Stimulated activated naive CD8-positive, alpha-beta T cell treated with anti-CD3 and anti-CD28 coated beads, Interleukin-15, Interleukin-2, amounts not matched to agents 100 ng/mL and 50 ng/mL, for 24 hours (primary cell): Measurements from ENCODE around the gene ATP10D.

ENCODE experiments used
- H3K27ac Mint-ChIP-seq: one replicate; pipeline ENCODE4 v1.8.0; 2021; ENCODE audit warnings: mild to moderate bottlenecking, mixed read lengths
- H3K27me3 Mint-ChIP-seq: one replicate; pipeline ENCODE4 v1.8.0; 2021; ENCODE audit warnings: mixed read lengths
- H3K36me3 Mint-ChIP-seq: one replicate; pipeline ENCODE4 v1.8.0; 2021; ENCODE audit warnings: low read depth, mixed read lengths
- H3K4me1 Mint-ChIP-seq: one replicate; pipeline ENCODE4 v1.8.0; 2021; ENCODE audit warnings: low read depth, mixed read lengths
- H3K4me3 Mint-ChIP-seq: one replicate; pipeline ENCODE4 v1.8.0; 2021; ENCODE audit warnings: mild to moderate bottlenecking, mixed read lengths
- H3K9me3 Mint-ChIP-seq: one replicate; pipeline ENCODE4 v1.8.0; 2021; ENCODE audit warnings: mixed read lengths

ATP10D gene

DNA sequence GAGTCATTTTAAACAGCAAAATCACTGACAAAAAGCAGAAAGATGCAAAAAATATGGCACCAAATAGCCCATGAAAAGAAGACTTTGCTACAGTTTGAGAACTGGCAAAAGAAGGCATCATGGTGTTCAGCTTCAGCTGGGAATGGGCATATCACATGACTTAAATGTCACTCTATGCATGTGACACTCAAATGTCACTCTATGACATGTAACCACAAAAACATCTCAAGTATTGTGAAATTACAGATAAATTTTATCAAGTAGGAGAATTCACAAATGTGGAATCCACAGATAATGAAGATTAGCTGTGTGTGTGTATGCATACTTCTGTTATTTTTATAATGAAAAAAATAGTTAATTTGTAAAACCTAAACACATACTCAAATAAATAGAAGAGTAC is 81.9 kb downstream of the ATP10D start:
- Mint-ChIP-seq H3K36me3 (peaks cover 13% of the 10 kb centered on the region), H3K27ac (no peak overlapping the region), H3K27me3 (no peaks in the 10 kb centered on the region), H3K4me1 (no peaks in the 10 kb centered on the region), H3K9me3 (no peaks in the 10 kb centered on the region), H3K4me3 (no peak overlapping the region)

DNA sequence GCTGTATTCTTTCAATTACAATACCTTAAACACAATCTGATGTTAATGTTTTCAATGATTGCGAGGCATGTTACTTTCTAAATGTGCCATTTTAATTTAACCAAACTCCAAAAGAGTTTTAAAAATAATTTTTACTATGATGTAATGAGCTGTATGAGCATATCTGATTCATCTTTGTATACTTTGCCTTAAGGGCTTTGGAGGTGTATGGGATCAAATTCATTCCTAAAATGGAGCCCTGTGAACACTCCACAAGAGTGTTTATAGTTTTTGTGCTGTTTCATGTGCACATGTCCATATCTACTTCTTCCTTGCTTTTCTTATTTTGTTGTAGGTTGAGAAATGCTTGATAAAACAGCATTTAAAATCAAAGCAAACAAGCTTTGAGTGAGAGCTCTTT is 82.4 kb downstream of the ATP10D start:
- Mint-ChIP-seq H3K36me3 (peaks cover 18% of the 10 kb centered on the region), H3K4me1 (no peaks in the 10 kb centered on the region), H3K4me3 (no peak overlapping the region), H3K9me3 (no peaks in the 10 kb centered on the region), H3K27ac (no peak overlapping the region), H3K27me3 (no peaks in the 10 kb centered on the region)

DNA sequence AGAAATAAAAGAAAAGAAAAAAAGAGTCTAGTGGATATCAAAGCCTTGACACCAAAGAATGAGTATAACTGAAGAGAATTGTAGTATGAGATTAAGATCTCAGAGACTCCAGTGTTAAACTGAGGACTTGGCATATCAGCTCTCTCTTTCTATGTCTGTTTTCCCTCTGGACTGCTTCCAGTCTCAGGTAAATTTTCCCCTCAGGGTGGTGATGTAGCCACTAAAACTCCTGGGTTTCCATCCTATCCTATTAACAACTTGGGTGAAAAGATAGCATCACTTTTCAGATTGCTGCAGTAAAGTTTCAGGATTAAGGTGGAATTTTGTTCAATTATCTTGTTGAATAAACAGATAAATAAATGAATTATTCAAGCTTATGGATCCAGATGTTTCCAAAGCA is 85.7 kb downstream of the ATP10D start:
- H3K27ac Mint-ChIP-seq, result no peak overlapping the region
- H3K4me1 Mint-ChIP-seq, result no peaks in the 10 kb centered on the region
- no peaks in the 10 kb centered on the region for H3K27me3 Mint-ChIP-seq
- no peaks in the 10 kb centered on the region for H3K9me3 Mint-ChIP-seq
- H3K36me3 Mint-ChIP-seq, result peaks cover 37% of the 10 kb centered on the region
- no peak overlapping the region for H3K4me3 Mint-ChIP-seq

DNA sequence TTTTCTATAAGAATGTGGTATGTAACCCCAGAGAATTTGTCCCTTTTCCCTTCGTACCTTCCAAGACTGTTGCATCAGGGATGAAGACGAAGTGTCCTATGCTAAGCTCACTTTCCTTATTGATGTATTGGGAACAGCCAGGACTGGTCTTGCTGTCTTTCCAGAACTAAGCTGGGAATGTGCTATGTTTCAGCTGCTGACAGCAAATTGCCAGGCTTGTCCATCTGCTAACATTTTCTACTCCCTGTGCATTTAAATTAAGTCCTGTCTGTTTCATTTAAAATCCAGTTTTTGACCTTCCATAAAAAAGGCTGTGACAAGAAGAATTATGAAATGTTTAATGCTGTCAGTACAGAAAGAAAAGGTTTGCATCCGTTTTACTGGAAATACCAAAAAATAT is 87.9 kb downstream of the ATP10D start:
- Mint-ChIP-seq H3K9me3 (no peaks in the 10 kb centered on the region), H3K4me1 (no peaks in the 10 kb centered on the region), H3K36me3 (peaks cover 52% of the 10 kb centered on the region), H3K27ac (no peak overlapping the region), H3K27me3 (no peaks in the 10 kb centered on the region), H3K4me3 (no peak overlapping the region)

DNA sequence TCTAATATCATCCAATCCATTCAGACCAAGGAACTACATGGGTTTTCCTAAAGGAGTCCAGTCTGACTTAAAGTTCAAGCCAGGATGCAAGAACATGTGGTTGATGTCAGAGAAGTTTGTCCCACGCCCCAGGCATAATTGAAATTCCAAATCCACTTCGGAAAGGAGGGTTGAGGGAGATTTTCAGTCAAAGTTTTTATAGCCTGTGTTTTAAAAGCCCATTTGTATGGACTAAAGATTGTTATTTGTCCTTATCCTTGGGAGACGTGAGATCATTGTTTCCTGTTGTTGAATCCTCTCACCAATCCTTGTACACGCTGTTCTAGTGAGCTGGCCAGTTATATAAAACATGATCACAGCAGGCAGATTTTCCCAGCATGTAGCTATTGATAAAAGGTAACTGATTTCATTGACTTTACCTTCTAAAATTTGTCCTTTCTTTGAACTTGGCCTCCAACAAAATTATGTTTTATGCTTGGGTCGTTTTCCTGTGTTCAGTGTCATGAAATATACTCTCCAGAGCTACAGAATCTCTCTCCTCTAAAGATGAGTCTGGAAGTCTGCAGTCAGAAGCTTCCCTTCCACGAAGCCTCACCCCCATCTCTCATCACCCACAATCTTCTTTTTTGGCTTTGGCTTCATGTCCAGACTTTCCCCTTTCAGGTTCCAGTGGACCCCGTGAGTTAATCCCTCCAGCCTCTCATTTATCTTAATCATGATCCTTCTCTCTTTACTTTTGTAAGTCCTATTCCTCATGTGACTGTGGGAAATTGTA is 92.9 kb downstream of the ATP10D start:
- no peaks in the 10 kb centered on the region for H3K27me3 Mint-ChIP-seq
- H3K4me1 Mint-ChIP-seq, result no peaks in the 10 kb centered on the region
- no peaks in the 10 kb centered on the region for H3K9me3 Mint-ChIP-seq
- H3K4me3 Mint-ChIP-seq, result no peak overlapping the region
- H3K36me3 Mint-ChIP-seq, result peaks cover 59% of the 10 kb centered on the region
- H3K27ac Mint-ChIP-seq, result no peak overlapping the region

DNA sequence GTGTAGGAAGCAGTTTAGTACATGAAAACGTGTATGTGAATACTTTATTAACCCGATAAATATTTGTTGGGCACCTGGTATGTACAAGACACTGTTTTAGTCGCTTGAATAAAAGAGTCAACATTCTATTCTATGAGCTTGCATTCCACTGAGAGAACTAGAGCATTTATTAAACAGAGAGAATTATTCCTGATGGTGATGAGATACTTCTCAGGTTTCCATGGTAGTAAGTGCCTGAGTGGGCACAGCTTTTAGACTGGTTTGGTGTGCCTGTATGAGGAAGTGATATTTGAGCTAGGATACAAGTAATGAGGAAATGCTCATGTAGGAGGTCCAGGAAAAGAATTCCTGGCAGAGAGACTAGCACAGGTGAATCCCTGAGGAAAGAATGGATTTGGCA is 94.2 kb downstream of the ATP10D start:
- no peaks in the 10 kb centered on the region for H3K4me1 Mint-ChIP-seq
- H3K36me3 Mint-ChIP-seq, result peaks cover 51% of the 10 kb centered on the region

DNA sequence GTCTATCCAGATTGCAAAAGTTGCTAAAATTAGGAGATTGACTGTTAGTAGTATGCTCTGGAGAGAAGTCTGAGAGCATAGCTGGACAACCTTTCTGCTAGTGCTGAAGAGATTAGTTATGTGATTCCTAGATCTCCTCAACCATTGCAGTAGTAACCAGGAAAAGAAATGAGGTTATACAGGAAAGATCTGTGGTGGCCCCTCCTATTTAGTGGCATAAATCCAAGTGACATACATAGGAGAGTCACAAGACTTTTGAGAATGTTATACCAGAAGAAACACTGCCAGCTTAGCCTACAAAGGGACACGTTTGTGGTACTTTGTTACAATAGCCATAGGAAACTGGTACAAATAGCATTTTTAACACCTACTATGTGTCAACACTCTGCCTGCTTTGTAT is 105.2 kb downstream of the ATP10D start:
- Mint-ChIP-seq H3K4me1 (no peaks in the 10 kb centered on the region), H3K9me3 (no peaks in the 10 kb centered on the region), H3K36me3 (peaks cover 49% of the 10 kb centered on the region), H3K27me3 (no peaks in the 10 kb centered on the region), H3K27ac (no peak overlapping the region), H3K4me3 (no peak overlapping the region)

More for the DNA sequence above, 94.2 kb downstream of the ATP10D start:
- no peaks in the 10 kb centered on the region for H3K9me3 Mint-ChIP-seq
- H3K4me3 Mint-ChIP-seq, result no peak overlapping the region
- no peaks in the 10 kb centered on the region for H3K27me3 Mint-ChIP-seq
- no peak overlapping the region for H3K27ac Mint-ChIP-seq

DNA sequence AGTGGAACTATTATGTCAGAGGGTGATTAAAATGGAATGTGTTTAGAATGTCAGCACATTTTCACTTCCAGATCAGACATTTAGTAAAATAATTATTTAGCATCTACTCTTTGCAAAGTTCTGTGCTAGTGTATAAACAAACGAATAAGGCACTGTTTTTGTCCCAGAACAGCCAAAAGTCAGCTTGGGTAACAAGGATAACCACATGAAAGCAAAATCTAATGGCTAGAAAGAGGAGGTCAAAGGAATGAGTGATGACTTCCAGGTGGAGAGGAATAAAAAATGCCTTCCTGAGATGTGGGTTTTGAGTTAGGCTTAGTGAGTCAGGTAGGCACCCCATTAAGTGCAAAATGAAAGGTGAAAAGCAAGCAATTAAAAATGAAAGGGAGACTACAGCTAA is 112.6 kb downstream of the ATP10D start:
- no peaks in the 10 kb centered on the region for H3K4me1 Mint-ChIP-seq

DNA sequence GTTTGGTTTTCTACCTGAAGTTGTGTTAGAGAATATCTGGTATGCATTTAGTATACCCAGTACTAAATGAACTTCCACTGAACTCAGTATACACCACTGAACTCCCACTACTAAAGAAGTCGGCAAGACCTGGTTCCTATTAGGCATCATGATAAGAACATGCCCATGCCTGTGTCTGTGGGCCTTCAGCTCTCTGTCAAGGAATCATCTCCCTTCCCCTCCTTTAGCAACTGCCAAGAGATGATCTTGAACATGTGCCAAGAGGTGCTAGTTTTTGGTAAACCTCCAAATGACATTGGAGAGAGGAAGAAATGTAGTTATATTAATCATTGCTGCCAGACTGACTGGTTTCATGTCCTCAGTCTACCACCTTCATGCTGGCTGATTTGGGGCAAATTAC is 113.2 kb downstream of the ATP10D start:
- Mint-ChIP-seq H3K27me3 (no peaks in the 10 kb centered on the region), H3K27ac (no peak overlapping the region), H3K9me3 (peaks cover 3% of the 10 kb centered on the region), H3K4me1 (no peaks in the 10 kb centered on the region), H3K4me3 (no peak overlapping the region), H3K36me3 (no peaks in the 10 kb centered on the region)

More for the DNA sequence above, 112.6 kb downstream of the ATP10D start:
- H3K27me3 Mint-ChIP-seq, result no peaks in the 10 kb centered on the region
- H3K36me3 Mint-ChIP-seq, result no peaks in the 10 kb centered on the region
- H3K9me3 Mint-ChIP-seq, result no peaks in the 10 kb centered on the region
- H3K4me3 Mint-ChIP-seq, result no peak overlapping the region
- H3K27ac Mint-ChIP-seq, result no peak overlapping the region

DNA sequence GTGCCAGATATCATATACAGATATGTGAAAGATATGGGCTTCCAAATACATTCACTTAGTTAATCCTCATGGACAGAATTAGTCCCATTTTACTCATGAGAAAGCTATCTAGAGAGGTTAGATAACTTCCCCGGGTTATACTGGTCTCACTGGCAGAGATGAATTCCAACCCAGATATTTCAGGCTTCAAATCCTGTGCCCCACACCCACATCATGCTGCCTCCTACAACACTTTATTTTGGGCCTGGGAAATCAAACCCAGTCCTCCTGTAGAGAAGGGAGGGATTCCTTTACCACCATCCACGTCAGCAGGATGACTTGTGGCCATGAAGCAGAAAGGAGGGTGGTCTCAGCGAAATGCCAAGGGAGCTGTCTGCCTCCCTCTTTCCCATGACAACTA is 113.8 kb downstream of the ATP10D start:
- H3K4me3 Mint-ChIP-seq, result no peak overlapping the region
- no peaks in the 10 kb centered on the region for H3K27me3 Mint-ChIP-seq
- H3K9me3 Mint-ChIP-seq, result peaks cover 4% of the 10 kb centered on the region
- no peaks in the 10 kb centered on the region for H3K4me1 Mint-ChIP-seq
- no peaks in the 10 kb centered on the region for H3K36me3 Mint-ChIP-seq
- H3K27ac Mint-ChIP-seq, result no peak overlapping the region

DNA sequence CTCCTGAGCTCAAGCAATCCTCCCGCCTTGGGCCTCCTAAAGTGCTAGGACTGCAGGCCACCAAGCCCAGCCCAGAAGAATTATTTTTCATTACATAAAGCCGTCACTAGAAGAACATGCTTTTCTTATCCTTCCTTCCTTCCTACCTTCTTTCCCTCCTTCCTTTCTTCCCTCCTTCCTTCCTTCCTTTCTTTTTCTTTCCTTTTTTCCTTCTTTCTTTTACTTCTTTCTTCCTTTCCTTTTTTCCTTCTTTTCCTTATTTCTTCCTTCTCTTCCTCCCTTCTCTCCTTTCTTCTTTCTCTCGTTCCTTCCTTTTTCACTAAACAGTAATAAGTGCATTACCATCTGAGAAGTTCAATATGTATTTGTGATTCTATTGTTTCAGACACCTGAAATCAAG is 121.4 kb downstream of the ATP10D start:
- Mint-ChIP-seq H3K36me3 (no peaks in the 10 kb centered on the region), H3K4me1 (no peaks in the 10 kb centered on the region), H3K27ac (no peak overlapping the region), H3K9me3 (peaks cover 4% of the 10 kb centered on the region), H3K4me3 (no peak overlapping the region), H3K27me3 (no peaks in the 10 kb centered on the region)

DNA sequence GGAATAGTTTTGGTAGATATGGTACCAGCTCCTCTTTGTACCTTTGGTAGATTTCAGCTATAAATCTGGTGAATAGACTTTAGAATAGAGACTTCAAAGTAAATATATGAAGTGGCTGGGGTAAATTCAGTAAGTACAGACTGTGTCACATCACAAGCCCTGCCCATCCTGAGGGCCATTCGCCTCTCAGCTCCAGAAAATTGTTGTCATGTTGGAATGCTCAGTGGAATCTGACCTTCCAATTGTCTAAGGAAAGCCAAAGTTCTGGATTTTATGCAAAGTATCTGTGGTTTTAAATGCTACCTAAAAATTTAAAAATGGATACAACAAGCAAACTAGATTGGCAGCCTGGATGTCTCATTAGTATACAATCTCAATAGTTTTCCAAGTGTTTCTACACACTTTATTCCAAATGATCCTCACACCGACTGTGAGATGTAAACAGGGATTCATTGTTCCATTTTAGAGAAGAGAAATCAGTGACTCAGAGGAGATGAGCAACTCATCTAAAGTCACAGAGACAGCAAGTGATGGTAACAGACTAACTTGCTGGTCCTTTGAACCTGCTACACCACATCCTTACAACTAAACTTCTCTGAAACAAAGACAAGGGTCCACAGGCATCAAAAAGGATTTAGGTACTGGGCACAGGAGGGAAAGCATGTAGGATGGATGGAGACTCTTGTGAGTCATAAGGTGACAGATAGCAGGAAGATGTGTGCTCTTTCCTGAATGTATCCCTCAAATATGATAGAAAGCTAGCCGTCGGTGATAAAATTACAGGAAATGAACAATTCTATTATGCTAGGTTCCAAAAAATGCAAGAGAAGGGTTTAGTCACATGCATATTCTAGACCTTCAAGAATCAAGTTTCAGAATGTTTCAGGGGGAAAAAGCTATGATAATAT is 127.3 kb downstream of the ATP10D start:
- Mint-ChIP-seq H3K4me1 (no peaks in the 10 kb centered on the region), H3K27me3 (peaks cover 8% of the 10 kb centered on the region), H3K4me3 (no peak overlapping the region), H3K36me3 (no peaks in the 10 kb centered on the region), H3K9me3 (no peaks in the 10 kb centered on the region), H3K27ac (no peak overlapping the region)

DNA sequence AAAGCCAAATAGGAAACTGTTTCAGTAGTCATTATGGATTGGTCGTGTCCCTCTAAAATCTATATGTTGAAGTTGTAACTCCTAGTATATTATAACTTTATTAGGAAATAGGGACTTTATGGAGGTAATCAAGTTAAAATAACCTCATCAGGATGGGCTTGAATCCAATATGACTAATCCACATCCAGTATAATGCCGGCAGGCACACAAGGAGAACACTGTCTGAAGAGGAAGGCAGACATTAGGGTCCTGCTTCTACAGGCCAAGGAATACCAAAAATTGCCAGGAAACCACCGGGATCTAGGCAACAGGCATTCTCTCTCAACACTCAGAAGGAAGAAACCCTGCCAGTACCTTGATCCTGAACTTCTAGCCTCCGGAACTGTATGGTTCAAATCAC is 130.3 kb downstream of the ATP10D start:
- Mint-ChIP-seq H3K4me1 (no peaks in the 10 kb centered on the region), H3K27ac (no peak overlapping the region), H3K4me3 (no peak overlapping the region), H3K36me3 (no peaks in the 10 kb centered on the region), H3K9me3 (no peaks in the 10 kb centered on the region), H3K27me3 (peaks cover 8% of the 10 kb centered on the region)

DNA sequence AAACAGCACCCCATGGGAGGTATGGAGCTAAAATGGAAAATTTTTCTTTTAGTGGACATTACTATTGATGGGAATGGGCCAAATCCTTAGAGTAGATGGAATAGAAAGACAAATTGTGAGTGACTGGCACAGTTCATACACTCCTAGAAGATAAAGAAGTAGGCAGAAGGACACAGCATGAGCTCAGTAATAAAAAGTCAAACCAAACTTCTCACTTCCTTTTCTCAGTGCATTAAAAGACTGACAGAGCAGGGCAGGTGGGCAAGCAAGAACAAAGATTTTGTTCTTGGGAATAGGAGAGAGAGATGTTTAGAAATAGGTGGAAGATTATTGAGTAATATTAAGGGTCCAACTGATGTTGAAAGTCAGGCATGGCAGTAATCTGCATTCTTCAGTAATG is 132.5 kb downstream of the ATP10D start:
- H3K27ac Mint-ChIP-seq, result no peak overlapping the region
- peaks cover 5% of the 10 kb centered on the region for H3K27me3 Mint-ChIP-seq
- no peaks in the 10 kb centered on the region for H3K9me3 Mint-ChIP-seq
- no peak overlapping the region for H3K4me3 Mint-ChIP-seq
- H3K36me3 Mint-ChIP-seq, result no peaks in the 10 kb centered on the region
- no peaks in the 10 kb centered on the region for H3K4me1 Mint-ChIP-seq

DNA sequence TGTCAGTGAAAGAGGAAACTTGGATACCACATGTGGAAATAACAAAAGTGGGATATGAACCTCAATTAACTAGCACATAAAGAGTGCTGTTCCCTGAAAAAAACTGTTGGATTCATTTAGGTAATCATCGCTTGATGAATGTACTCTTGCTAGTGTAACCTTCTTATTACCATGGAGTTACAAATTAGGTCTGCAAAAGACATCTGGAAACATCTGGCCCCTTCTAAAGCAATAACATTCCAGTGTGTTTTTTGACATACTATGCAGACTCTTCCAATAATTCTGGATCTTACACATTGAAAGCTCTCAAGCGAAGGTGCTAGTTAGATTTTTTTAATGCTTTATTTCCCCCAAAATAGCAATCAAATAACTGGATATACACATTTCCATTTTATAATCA is 134.6 kb downstream of the ATP10D start:
- Mint-ChIP-seq H3K4me3 (no peak overlapping the region), H3K27ac (no peak overlapping the region), H3K4me1 (no peaks in the 10 kb centered on the region), H3K27me3 (no peaks in the 10 kb centered on the region), H3K36me3 (no peaks in the 10 kb centered on the region), H3K9me3 (no peaks in the 10 kb centered on the region)
